ENCODE measurements around the gene EVA1C.

- no peak for TF ChIP-seq POLR2A (IDR thresholded peaks at IDR 0.05; ENCODE audit: borderline replicate concordance, extremely low read depth, insufficient read depth, insufficient read length)
- TF ChIP-seq REST (IDR thresholded peaks at IDR 0.05; ENCODE audit: low read depth): no peak
- no peak for TF ChIP-seq POLR2AphosphoS5 (IDR thresholded peaks at IDR 0.05; ENCODE audit: low read depth, low read length)
- TF ChIP-seq CTCF (IDR thresholded peaks at IDR 0.05 in 2 of 3, conservative IDR thresholded peaks at IDR 0.05 in 1 of 3; ENCODE audit: borderline replicate concordance in 1 of 3, insufficient read depth in 1 of 3, low read depth in 2 of 3, low read length in 2 of 3): no peak
- TF ChIP-seq RAD21 (IDR thresholded peaks at IDR 0.05; ENCODE audit: low read depth): no peak
- TF ChIP-seq EZH2 (IDR thresholded peaks at IDR 0.05): no peak
- no peak for TF ChIP-seq SIN3A (IDR thresholded peaks at IDR 0.05; ENCODE audit: low read depth)
- TF ChIP-seq, protein P1, sequence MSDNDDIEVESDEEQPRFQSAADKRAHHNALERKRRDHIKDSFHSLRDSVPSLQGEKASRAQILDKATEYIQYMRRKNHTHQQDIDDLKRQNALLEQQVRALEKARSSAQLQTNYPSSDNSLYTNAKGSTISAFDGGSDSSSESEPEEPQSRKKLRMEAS (IDR thresholded peaks at IDR 0.05): no peak
- TF ChIP-seq CEBPB (IDR thresholded peaks at IDR 0.05; ENCODE audit: low read depth): no peak
- TF ChIP-seq ZFX (IDR thresholded peaks at IDR 0.05): no peak
- no peak for TF ChIP-seq SP1 (IDR thresholded peaks at IDR 0.05; ENCODE audit: low read depth)
- TF ChIP-seq YY1 (IDR thresholded peaks at IDR 0.05; ENCODE audit: extremely low read depth, insufficient replicate concordance, low read depth, low read length): no peak
- no peak for TF ChIP-seq JUND (IDR thresholded peaks at IDR 0.05)
- TF ChIP-seq CBX3 (IDR thresholded peaks at IDR 0.05; ENCODE audit: low read depth): no peak
These were observed 5.6 kb downstream of the EVA1C start for GRCh38 chr21:32418146-32418545.

Measured in HCT116 (cell line).